IPS-18c (cell line): ENCODE results near the gene PCID2.
"Not testable (repeated sequence)": the region's sequence is repeated elsewhere in the genome, so short reads cannot be mapped to it uniquely, and the experiment has no call there.

Experiments
- H3K4me3 ChIP-seq: 2 replicates; pipeline ENCODE4 v1.7.0; 2013; ENCODE audit warnings: low read depth, mild to moderate bottlenecking, low read length, moderate library complexity; ENCODE audit not compliant: insufficient read depth
- H3K9me3 ChIP-seq: one replicate; pipeline ENCODE4 v1.6.1; 2013; ENCODE audit warnings: mild to moderate bottlenecking, low read length, moderate library complexity; ENCODE audit not compliant: control insufficient read depth, insufficient read depth

Gene PCID2

DNA sequence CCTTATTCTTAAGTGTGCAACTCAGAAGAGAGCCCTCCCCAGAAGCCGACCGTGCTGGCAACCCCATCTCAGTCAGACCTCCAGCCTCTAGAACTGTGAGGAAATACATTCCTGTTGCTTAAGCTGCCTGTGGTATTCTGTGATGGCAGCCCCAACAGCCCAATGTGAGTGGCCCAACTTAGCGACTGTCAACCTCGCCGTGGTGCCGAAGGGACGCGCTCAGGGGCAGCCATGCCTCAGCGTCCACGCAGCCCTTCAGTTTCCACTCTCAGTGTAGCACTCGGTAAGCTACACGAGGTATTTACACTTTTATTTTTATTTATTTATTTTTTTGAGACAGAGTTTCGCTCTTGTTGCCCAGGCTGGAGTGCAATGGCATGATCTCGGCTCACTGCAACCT is 31.6 kb downstream of the PCID2 start:
- H3K9me3 ChIP-seq = no peaks in the 10 kb centered on the region
- no peak overlapping the region for H3K4me3 ChIP-seq

DNA sequence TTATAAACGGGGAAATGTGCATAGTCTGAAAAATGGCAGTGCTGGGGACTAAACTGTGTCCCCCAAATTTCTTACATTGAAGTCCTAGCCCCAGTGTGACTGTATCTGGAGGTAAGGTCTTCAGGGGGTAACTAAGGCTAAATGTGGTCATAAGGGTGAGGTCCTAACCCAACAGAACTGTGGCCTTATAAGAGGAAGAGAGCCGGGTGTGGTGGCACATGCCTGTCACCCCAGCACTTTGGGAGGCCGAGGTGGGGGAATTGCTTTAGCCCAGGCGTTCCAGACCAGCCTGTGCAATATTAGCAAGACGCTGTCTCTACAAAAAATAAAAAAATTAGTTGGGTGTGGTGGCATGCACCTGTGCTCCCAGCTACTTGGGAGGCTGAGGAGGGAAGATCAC is 32.2 kb downstream of the PCID2 start:
- H3K4me3 ChIP-seq = no peak overlapping the region

DNA sequence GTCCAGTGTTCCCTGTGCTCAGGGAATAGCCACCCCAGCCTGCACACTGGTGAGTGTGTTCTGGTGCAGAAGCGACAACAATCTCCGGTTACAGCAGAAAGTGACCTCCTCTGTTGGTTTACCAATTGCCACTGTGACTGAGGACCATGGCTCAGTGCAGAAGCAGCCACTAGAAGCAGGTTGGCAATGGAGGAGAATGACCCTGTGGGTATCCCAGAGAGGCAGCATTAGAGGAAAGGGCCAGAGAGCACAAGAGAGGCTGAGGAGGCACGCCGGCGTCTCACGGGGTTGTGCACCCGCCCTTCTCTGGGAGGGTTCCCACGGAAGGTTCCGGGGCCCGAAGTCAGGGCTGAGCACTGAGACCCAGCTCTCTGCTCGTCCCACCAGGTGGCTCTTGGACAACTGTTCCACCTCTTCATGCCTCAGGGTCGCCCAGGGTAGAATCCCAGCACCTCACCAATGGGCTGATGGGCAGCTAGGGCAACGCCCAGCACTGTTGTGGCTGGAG is 36.0 kb downstream of the PCID2 start:
- Histone ChIP-seq H3K9me3 (no peaks in the 10 kb centered on the region), H3K4me3 (no peak overlapping the region)

More for the DNA sequence above, 32.2 kb downstream of the PCID2 start:
- H3K9me3 ChIP-seq = no peaks in the 10 kb centered on the region

DNA sequence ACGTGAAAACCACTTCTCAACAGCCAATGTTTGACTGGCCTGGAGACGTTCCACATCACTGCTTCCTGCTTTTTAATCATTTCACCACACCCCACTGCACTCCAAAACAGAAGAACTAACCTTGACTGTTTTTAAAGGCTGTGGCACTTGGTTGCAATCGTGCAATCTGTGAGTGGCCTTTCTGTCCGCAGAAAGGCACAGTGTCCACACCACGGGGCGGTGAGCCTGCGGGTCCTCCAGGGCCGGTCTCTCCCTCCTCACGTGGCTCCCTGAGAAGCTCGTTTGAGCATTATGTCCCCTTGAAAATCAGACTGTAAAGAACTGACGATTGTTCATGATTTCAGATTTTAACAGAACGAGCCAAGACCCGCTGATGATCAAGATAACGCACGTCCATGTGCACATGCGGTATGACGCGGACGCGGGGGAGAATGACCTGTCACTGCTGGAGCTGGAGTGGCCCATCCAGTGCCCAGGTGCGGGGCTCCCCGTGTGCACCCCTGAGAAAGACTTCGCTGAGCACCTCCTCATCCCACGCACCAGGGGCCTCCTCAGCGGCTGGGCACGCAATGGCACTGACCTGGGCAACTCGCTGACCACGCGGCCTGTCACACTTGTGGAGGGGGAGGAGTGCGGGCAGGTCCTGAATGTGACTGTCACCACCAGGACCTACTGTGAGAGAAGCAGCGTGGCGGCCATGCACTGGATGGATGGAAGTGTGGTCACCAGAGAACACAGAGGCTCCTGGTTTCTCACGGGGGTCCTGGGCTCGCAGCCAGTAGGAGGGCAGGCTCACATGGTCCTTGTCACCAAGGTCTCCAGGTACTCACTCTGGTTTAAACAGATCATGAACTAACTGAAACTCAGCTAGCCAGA is 37.0 kb downstream of the PCID2 start:
- Histone ChIP-seq H3K9me3 (no peaks in the 10 kb centered on the region), H3K4me3 (no peak overlapping the region)

DNA sequence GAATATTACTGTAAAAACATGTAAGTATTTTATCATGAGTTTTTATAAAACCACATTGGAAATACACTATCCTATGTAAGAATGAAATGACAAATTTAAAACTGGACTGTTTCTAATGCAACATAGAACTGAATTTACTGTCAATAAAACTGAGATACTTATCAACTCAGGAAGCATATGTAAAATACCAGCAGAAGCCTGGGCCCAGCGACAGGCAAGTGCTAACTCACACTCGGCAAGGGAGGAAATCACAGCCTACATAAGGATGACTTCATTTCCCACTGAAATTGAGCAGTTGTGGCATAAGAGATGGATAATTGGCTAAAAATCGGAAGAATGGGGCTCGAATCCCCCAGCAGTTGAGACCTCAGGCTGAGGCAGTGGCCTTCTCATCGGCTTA is 38.0 kb downstream of the PCID2 start:
- H3K9me3 ChIP-seq = no peaks in the 10 kb centered on the region
- H3K4me3 ChIP-seq = no peak overlapping the region

DNA sequence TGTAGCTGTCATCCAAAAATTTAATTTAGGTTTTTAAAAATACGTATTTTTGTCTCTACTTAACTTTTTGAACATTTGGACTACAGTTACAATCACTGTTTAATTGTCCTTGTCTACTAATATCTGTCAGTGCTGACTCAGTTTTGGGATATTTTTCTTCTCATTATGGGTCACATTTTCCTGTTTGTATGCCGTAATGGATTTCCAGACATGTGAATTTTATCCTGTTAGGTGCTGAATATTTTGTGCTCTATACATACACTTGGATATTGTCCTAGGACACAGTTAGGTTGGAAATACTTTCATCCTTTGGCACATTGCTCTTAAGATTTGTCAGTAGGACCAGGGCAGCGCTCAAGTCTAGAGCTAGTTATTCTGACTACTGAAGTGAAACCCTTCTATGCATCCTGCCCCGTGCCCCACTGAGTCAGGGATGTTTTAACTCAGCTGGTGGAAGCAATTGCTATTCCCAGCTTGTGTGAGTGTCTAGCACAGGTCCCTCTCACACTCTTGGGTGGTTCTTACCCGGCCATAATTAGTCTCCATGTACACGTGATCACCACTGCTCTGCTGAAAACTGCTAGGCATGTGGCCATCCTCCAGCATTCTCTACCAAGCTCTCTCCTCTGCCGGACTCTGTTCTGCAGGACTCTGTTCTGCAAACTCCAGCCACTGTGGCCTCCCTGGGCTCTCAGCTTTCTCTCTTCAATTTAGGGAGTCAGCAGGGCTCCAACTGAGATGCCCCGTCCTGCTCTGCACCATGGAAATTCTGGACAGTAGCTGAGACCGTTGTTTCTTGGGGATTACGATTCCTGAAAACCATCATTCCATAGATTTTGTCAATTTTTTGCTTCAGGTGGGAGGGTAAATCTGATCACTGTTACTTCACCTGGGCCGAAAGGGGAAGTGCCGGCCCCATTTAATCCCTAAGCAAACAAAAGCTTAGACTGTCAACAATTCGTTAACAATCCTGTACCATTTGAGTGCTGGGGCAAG is 38.9 kb downstream of the PCID2 start:
- no peak overlapping the region for H3K4me3 ChIP-seq
- H3K9me3 ChIP-seq = no peaks in the 10 kb centered on the region

DNA sequence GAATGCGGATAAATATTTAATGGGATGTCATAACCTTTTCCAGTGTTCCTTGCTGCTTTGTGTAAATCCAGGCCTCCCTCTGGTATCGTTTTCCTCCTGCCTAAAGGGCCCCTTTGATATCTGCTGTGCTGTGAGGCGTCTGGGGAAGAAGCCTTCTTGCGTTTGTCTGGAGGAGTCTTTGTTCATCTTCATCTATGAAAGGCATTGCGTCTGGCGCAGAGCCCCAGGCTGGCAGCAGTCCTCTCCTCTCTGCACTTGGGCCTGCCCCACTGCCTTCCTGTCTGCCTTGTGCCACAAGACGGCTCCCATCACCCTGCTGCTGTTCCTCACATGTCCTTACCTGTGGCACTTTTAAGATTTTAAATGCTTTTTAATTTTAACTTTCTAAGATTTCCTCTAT is 40.3 kb downstream of the PCID2 start:
- Histone ChIP-seq H3K4me3 (no peak overlapping the region), H3K9me3 (no peaks in the 10 kb centered on the region)

DNA sequence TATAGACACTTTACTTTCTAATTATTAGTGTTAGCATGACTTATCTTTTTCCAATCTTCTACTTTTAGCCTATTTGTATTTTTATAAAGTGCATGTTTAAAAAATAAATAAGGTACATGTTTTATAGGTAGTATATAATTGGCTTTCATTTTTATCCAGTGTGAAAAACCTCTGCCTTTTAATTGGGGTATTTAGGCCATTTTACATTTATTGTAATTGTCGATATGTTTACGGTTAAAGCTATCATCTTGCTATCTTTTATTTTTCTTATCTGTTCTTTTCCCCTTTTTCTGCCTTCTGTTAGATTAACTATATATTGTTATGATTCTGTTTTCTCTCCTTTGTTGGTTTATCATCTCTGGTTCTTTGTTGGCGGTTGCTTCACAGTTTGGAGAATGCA is 40.9 kb downstream of the PCID2 start:
- Histone ChIP-seq H3K9me3 (no peaks in the 10 kb centered on the region), H3K4me3 (no peak overlapping the region)

DNA sequence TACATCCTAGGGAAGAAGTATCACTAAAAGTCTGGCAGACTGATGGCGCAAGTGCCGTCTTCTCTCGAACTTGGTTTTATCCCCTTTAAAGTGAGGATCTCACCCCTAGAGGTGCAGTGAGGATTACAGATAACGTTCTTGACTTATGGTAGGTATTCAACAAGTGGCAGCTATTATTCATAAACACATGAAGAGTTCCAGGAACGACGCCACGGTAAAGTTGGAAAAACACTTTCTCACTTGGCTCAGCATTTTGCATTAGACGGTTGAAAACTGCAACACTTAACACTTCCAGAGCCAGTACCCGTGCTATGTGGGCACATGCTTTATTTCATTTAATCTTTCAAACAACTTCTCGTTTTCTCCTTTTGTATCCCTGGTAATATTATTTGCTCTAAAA is 41.3 kb downstream of the PCID2 start:
- Histone ChIP-seq H3K4me3 (no peak overlapping the region), H3K9me3 (no peaks in the 10 kb centered on the region)

DNA sequence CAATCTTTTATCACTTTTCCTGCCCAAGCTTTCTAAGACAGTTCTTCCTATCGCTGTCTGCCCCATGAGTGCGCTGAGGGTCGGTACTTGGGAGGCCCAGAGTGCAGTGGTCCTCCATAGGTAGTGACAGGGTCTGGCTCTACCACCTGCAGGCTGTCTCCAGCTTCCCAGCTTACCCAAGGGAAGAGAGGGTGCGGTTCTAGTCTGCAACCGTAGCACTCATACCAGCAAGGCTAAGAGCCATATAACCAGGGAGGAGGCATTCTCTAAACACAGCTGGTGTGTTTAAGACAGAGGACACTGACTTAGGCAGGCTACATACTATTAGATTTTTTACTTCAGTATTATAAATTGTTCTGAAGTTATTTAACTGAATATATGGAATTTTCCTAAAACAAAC is 41.8 kb downstream of the PCID2 start:
- H3K9me3 ChIP-seq = no peaks in the 10 kb centered on the region

DNA sequence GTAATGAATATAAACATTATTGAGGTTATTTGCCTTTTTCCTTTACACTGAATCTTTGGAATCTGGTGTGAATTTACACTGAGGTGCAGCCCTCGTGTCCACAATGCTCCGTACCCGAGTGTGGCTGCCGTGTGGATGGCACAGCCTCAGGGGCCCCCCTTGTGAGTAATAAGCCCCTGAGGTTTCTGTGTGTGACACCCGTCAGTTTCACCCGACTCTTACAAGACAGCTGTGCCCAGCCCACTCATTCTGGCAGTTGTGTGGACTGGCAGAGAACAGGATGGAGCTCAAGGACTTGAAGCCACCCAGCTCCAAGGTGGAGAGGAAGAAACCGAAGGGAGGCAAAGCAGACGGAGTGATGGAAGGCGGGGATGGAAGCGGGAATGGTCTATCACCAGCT is 42.2 kb downstream of the PCID2 start:
- Histone ChIP-seq H3K9me3 (no peaks in the 10 kb centered on the region), H3K4me3 (no peak overlapping the region)

More for the DNA sequence above, 41.8 kb downstream of the PCID2 start:
- H3K4me3 ChIP-seq = no peak overlapping the region

DNA sequence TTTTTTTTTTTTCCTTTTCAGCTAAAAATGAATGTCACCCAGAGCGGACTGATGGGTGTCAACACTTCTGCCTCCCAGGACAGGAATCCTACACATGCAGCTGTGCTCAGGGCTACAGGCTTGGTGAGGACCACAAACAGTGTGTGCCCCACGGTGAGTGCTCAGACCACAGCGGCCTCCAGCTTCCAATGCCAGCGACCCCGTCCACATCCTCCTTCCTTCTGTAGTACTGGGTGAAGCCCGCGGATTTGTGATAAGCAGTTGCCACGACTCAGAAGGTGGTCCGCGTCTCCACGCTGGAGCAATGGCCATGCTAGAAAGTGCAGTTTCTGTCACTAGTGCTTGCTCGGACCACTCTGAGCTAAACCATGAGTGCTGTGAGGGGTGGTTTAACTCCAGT is 44.0 kb downstream of the PCID2 start:
- Histone ChIP-seq H3K4me3 (no peak overlapping the region), H3K9me3 (no peaks in the 10 kb centered on the region)

DNA sequence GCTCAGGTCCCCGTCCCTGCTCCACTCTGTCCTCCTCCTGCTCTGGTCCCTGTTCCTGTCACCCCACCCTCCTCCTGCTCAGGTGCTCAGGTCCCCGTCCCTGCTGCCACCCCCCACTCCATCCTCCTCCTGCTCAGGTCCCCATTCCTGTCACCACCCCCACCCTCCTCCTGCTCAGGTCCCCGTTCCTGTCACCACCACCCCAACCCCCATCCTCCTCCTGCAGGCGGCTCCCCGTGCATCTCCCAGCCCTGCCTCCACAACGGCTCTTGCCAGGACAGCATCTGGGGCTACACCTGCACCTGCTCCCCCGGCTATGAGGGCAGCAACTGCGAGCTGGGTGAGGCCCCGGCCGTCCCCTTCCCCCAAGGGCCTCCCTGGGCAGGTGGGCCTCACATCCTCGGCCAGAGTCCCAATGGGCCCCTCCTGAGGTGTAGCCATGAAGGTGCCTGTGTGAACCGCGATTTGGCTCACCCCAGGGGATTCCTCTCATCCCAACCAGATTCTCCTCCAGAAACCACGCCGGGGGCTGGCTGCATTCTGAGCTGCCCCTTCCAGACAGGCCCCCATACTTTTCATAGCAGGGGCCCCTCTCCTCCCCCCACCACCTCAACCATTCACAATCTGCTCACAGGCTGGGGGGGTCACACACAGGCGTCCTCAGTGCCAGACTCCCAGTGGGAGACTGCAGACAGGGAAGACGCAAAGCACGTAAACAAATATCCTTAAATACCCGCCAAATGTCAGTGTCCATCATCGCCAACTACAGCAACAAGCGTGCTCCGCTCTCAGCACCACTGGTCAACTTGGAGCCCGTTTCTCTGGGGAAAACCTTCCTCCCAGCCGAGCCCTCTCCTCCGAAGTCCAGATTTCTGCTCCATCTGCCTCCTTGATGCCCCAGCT is 45.4 kb downstream of the PCID2 start:
- no peak overlapping the region for H3K4me3 ChIP-seq
- no peaks in the 10 kb centered on the region for H3K9me3 ChIP-seq

DNA sequence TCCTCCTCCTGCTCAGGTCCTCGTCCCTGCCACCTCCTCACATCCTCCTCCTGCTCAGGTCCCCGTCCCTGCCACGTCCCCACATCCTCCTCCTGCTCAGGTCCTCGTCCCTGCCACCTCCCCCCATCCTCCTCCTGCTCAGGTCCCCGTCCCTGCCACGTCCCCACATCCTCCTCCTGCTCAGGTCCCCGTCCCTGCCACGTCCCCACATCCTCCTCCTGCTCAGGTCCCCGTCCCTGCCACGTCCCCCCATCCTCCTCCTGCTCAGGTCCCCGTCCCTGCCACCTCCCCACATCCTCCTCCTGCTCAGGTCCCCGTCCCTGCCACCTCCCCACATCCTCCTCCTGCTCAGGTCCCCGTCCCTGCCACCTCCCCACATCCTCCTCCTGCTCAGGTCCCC is 46.5 kb downstream of the PCID2 start:
- H3K4me3 ChIP-seq, H3K9me3 ChIP-seq: not testable (repeated sequence)

DNA sequence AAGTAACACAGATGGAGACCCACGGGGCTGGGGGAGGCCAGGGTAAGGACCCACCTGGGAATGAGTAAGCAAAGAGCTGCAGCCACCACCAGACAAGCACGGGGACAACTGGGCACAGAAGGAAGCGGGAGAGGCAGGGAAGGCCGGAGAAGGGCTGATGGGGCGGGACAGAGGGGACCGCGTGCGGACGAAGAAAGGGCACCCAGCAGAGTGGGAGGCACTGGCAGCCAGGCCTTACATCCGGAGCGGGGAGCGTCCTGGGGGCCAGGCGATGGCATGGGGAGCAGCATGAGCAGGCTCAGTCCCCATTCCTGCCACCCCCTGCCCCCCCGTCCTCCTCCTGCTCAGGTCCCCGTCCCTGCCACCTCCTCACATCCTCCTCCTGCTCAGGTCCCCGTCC is 47.0 kb downstream of the PCID2 start:
- no peaks in the 10 kb centered on the region for H3K9me3 ChIP-seq
- H3K4me3 ChIP-seq = no peak overlapping the region

DNA sequence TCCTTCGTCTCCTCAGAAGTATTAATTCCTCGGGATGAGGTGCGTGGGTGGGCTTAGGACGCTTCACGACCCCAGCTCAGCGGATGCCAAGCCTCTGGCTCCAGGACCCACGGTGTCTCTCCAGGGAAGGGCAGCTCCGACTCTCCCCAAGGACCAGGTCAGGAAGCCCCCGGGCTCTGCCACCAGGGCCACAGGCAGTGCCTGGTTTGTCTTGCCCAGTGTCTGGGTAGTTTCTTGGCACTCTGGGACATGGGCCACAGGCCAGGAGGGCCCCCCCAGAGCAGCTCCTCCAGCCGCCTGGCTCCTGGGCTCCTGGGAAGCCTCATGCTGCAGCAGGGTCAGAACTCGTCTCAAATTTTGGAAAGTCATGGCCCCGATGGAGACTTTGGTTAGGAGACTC is 47.5 kb downstream of the PCID2 start:
- H3K4me3 ChIP-seq = no peak overlapping the region
- no peaks in the 10 kb centered on the region for H3K9me3 ChIP-seq

DNA sequence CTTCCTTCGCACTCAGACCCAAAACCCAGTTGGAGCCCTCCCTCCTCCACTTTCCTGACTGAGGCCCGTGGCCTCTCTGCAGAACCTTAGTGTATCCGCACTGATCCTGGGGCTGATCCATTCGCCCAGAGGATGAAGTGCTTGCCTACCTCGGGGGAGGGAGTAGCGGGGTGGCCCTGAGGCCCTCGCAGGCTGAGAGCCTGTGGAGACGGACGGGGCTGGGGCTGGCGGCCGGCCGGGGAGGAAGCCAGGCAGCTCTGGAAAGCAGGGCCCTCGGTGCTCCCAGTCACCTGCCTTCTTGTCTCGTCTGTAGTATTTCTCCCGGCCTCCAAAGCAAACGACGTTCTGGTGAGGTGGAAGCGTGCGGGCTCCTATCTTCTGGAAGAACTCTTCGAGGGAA is 48.8 kb downstream of the PCID2 start:
- Histone ChIP-seq H3K9me3 (no peaks in the 10 kb centered on the region), H3K4me3 (no peak overlapping the region)
